OCI-LY3 (cell line): Measurements from ENCODE around the gene EIF4E3.

Experiments used
- CTCF ChIP-seq: fragments of 200-600, 300-600 bp; sonication (generic); IDR thresholded peaks from 2 replicates; pipeline ENCODE4 v1.5.1; 2014; ENCODE audit warnings: antibody characterized with exemption, low read length, low read depth
- EZH2phosphoT487 ChIP-seq: fragments of 200-600 bp; shearing (Covaris generic); IDR thresholded peaks from 2 replicates; pipeline ENCODE4 v1.6.1; 2018; ENCODE audit warnings: antibody characterized with exemption, mixed run types, low read depth

DNA sequence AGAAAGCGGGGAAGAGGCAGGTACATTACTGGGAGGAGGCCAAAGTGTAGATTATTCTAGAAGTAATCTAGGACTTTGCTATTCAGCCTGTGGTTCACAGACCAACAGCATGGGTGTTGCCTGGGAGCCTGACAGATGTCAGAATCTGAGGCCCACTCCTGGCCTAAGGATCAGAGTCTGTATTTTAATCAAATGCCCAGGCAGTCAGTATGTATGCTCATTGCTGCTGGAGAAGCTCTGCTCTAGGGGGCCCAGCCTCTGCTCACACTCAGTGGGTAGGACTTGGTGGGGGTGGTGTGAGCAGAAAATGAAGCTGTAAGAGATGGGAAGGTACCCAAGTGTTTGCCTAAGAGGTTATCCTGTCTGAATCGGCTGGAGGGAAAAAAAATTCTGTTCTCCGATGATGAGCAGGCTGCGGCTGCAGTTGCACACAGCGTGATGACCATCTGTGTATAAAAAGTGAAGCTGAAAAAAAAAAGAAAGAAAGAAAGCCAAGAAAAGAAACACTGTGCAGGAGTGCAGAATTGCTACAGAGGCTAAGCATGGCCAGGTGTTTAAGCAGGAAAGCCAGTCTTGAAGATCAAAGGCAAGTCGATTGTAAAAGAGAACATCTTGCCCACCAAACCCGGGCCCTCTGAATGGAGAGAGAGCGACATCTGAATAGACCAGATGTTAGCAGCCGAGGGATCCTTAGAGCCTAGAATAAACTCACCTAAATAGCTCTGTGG lies 65.2 kb downstream of the EIF4E3 start:
- TF ChIP-seq CTCF (no peak), EZH2phosphoT487 (no peak)
